Femur (tissue), 1 donor: ENCODE data around the gene ZNF197.
"Not testable (repeated sequence)": the region's sequence is repeated elsewhere in the genome, so short reads cannot be mapped to it uniquely, and the experiment has no call there.

Experiments used
- DNase-seq: peaks from one replicate; pipeline ENCODE4 v3.0.0-alpha.2; 2017

Gene ZNF197

GRCh38 chr3:44665173-44665572, 40.3 kb downstream of the ZNF197 start:
- no peak for DNase-seq

GRCh38 chr3:44666346-44666745, 41.5 kb downstream of the ZNF197 start:
- DNase-seq = no peak

- no peak for DNase-seq
Observed at GRCh38 chr3:44669760-44670159, 44.9 kb downstream of the ZNF197 start.

- not testable (repeated sequence) for DNase-seq
Observed at GRCh38 chr3:44673466-44673865, 48.6 kb downstream of the ZNF197 start.

GRCh38 chr3:44674211-44674610, 49.4 kb downstream of the ZNF197 start:
- no peak for DNase-seq

- no peak for DNase-seq
Observed at GRCh38 chr3:44678480-44679116, 53.8 kb downstream of the ZNF197 start.

GRCh38 chr3:44680921-44681455, 56.2 kb downstream of the ZNF197 start:
- no peak for DNase-seq

GRCh38 chr3:44682182-44682896, 57.5 kb downstream of the ZNF197 start:
- DNase-seq = no peak

GRCh38 chr3:44685128-44685800, 60.4 kb downstream of the ZNF197 start:
- peak; percentile 81 for DNase-seq

- no peak for DNase-seq
Observed at GRCh38 chr3:44687898-44688297, 63.1 kb downstream of the ZNF197 start.
